H9 (cell line): Measurements from ENCODE around the gene FEV. TPM values are rescaled to one million over a fixed set of nuclear protein-coding genes. Genes with fewer than 3 reads are reported as not detected.

Experiments used
- DNase-seq: peaks from one replicate; pipeline ENCODE4 v3.0.0-alpha.2; 2017
- H2AFZ ChIP-seq: one replicate; pipeline ENCODE4 v1.6.1; 2013; ENCODE audit warnings: mild to moderate bottlenecking, low read length, control low read depth, moderate library complexity
- H2AK5ac ChIP-seq: 2 replicates; pipeline ENCODE4 v1.6.1; 2013; ENCODE audit warnings: low read length, control low read depth, mixed read lengths; ENCODE audit not compliant: insufficient read length
- H2BK120ac ChIP-seq: one replicate; pipeline ENCODE4 v1.6.1; 2013; ENCODE audit warnings: low read depth, mild to moderate bottlenecking, low read length, control low read depth, inconsistent platforms; ENCODE audit not compliant: poor library complexity, severe bottlenecking
- H2BK12ac ChIP-seq: 2 replicates; pipeline ENCODE4 v1.6.1; 2013; ENCODE audit warnings: low read length, control low read depth, mixed read lengths, low read depth; ENCODE audit not compliant: insufficient read length
- H2BK15ac ChIP-seq: 2 replicates; pipeline ENCODE4 v1.6.1; 2013; ENCODE audit warnings: low read depth, low read length, control low read depth
- H2BK20ac ChIP-seq: one replicate; pipeline ENCODE4 v1.6.1; 2013; ENCODE audit warnings: low read depth, mild to moderate bottlenecking, low read length, control low read depth, inconsistent platforms; ENCODE audit not compliant: poor library complexity, severe bottlenecking
- H2BK5ac ChIP-seq: 2 replicates; pipeline ENCODE4 v1.6.1; 2013; ENCODE audit warnings: low read length, control low read depth, mixed read lengths; ENCODE audit not compliant: insufficient read length
- H3K14ac ChIP-seq: 2 replicates; pipeline ENCODE4 v1.6.1; 2013; ENCODE audit warnings: low read length, control low read depth; ENCODE audit not compliant: insufficient read depth
- H3K18ac ChIP-seq: 2 replicates; pipeline ENCODE4 v1.6.1; 2013; ENCODE audit warnings: low read depth, mild to moderate bottlenecking, mixed read lengths, low read length, control low read depth; ENCODE audit not compliant: insufficient read length
- H3K23ac ChIP-seq: 2 replicates; pipeline ENCODE4 v1.6.1; 2013; ENCODE audit warnings: low read length, control low read depth, mixed read lengths, low read depth; ENCODE audit not compliant: insufficient read length
- H3K23me2 ChIP-seq: 2 replicates; pipeline ENCODE4 v1.6.1; 2013; ENCODE audit warnings: low read depth, mild to moderate bottlenecking, mixed read lengths, low read length, control low read depth; ENCODE audit not compliant: insufficient read length, poor library complexity, severe bottlenecking
- H3K27ac ChIP-seq: 2 replicates; pipeline ENCODE4 v1.5.1; 2013; ENCODE audit warnings: low read length, control low read depth, mixed read lengths, low read depth; ENCODE audit not compliant: insufficient read length
- H3K27me3 ChIP-seq: 2 replicates; pipeline ENCODE4 v1.6.1; 2013; ENCODE audit warnings: low read length, control low read depth, inconsistent platforms; ENCODE audit not compliant: insufficient read depth
- H3K4ac ChIP-seq: 2 replicates; pipeline ENCODE4 v1.6.1; 2013; ENCODE audit warnings: low read depth, mild to moderate bottlenecking, control low read depth, inconsistent platforms, low read length, moderate library complexity
- H3K4me1 ChIP-seq: 2 replicates; pipeline ENCODE4 v1.6.1; 2013; ENCODE audit warnings: low read length, control low read depth, inconsistent platforms; ENCODE audit not compliant: insufficient read depth
- H3K4me2 ChIP-seq: 2 replicates; pipeline ENCODE4 v1.6.1; 2013; ENCODE audit warnings: low read length, control low read depth, mixed read lengths; ENCODE audit not compliant: insufficient read length, insufficient read depth
- H3K56ac ChIP-seq: 2 replicates; pipeline ENCODE4 v1.6.1; 2013; ENCODE audit warnings: low read depth, mild to moderate bottlenecking, mixed read lengths, low read length, control low read depth; ENCODE audit not compliant: insufficient read length
- H3K79me1 ChIP-seq: 2 replicates; pipeline ENCODE4 v1.6.1; 2013; ENCODE audit warnings: low read depth, mild to moderate bottlenecking, moderate library complexity, low read length, control low read depth, inconsistent platforms; ENCODE audit not compliant: insufficient read depth, poor library complexity, severe bottlenecking
- H3K79me2 ChIP-seq: 2 replicates; pipeline ENCODE4 v1.6.1; 2013; ENCODE audit warnings: low read length, control low read depth, inconsistent platforms; ENCODE audit not compliant: insufficient read depth
- H3K9ac ChIP-seq: 2 replicates; pipeline ENCODE4 v1.6.1; 2013; ENCODE audit warnings: low read length, control low read depth, mixed read lengths; ENCODE audit not compliant: insufficient read length; ENCODE audit errors: extremely low read depth
- H3K9me3 ChIP-seq: one replicate; pipeline ENCODE4 v1.6.1; 2013; ENCODE audit warnings: low read depth, low read length, inconsistent platforms; ENCODE audit not compliant: control insufficient read depth
- H3T11ph ChIP-seq: one replicate; pipeline ENCODE4 v1.6.1; 2013; ENCODE audit warnings: mild to moderate bottlenecking, low read length, control low read depth, inconsistent platforms
- H4K20me1 ChIP-seq: one replicate; pipeline ENCODE4 v1.6.1; 2013; ENCODE audit not compliant: control insufficient read depth, insufficient read length, insufficient read depth
- H4K5ac ChIP-seq: 2 replicates; pipeline ENCODE4 v1.6.1; 2013; ENCODE audit warnings: low read depth, mild to moderate bottlenecking, mixed read lengths, low read length, control low read depth; ENCODE audit not compliant: insufficient read length
- H4K8ac ChIP-seq: replicated peaks from 2 replicates; pipeline ENCODE4 v1.6.1; 2013; ENCODE audit warnings: low read length, control low read depth, mixed read lengths, low read depth; ENCODE audit not compliant: insufficient read length
- H4K91ac ChIP-seq: 2 replicates; pipeline ENCODE4 v1.6.1; 2013; ENCODE audit warnings: low read depth, mild to moderate bottlenecking, moderate library complexity, mixed read lengths, low read length, control low read depth; ENCODE audit not compliant: insufficient read length
- H3K27ac Mint-ChIP-seq, 3 experiments: 2 replicates in 2 of 3; 3 replicates in 1 of 3; pipeline ENCODE4 v1.8.0; 2020 to 2021; ENCODE audit warnings: mixed read lengths in 3 of 3, mild to moderate bottlenecking in 1 of 3, moderate library complexity in 1 of 3
- H3K27me3 Mint-ChIP-seq: 2 replicates; pipeline ENCODE4 v1.8.0; 2021; ENCODE audit warnings: low read depth, mild to moderate bottlenecking, moderate library complexity, mixed read lengths
- H3K36me3 Mint-ChIP-seq, 3 experiments: 2 replicates in 2 of 3; 3 replicates in 1 of 3; pipeline ENCODE4 v1.8.0; 2020 to 2021; ENCODE audit warnings: low read depth in 3 of 3, mixed read lengths in 3 of 3; ENCODE audit not compliant: insufficient read depth in 1 of 3
- H3K4me1 Mint-ChIP-seq, 2 experiments: 2 replicates each; pipeline ENCODE4 v1.8.0; 2020; ENCODE audit warnings: mixed read lengths in 2 of 2
- H3K4me3 Mint-ChIP-seq, 2 experiments: 2 replicates in 1 of 2; 3 replicates in 1 of 2; pipeline ENCODE4 v1.8.0; 2020 to 2021; ENCODE audit warnings: mild to moderate bottlenecking in 2 of 2, mixed read lengths in 2 of 2, moderate library complexity in 1 of 2
- H3K9me3 Mint-ChIP-seq, 2 experiments: 2 replicates in 1 of 2; 3 replicates in 1 of 2; pipeline ENCODE4 v1.8.0; 2020; ENCODE audit warnings: mild to moderate bottlenecking in 2 of 2, mixed read lengths in 2 of 2, moderate library complexity in 1 of 2
- CTCF ChIP-seq: fragments of 200-600 bp; sonication (generic); conservative IDR thresholded peaks from 3 replicates; pipeline ENCODE4 v1.8.0; 2021; ENCODE audit warnings: antibody characterized with exemption, mild to moderate bottlenecking
- WGBS: extraction: QIAGEN DNeasy Blood & Tissue Kit; methylation state at CpG from one replicate; pipeline ENCODE4 v1.1.7; 2013; ENCODE audit warnings: missing lambda C conversion rate, low lambda C conversion rate, mixed read lengths; ENCODE audit not compliant: insufficient read length; ENCODE audit errors: extremely low coverage; 5-methylcytosine and 5-hydroxymethylcytosine counted together
- total RNA-seq: library from RNA; stranded (reverse); gene quantifications from 2 replicates; pipeline ENCODE4 v1.2.1, GENCODE V29; 2021

Gene FEV
- total RNA-seq, 1 experiment from 2014 or later, result not detected

GRCh38 chr2:218975060-218975777 lies 9.8 kb downstream of the FEV start:
- peaks cover 88% of the 10 kb centered on the region for H3K27me3 Mint-ChIP-seq
- peaks cover 10% of the 10 kb centered on the region for H3K27me3 ChIP-seq
- DNase-seq, result no peak

More at GRCh38 chr2:218975060-218975777, 9.8 kb downstream of the FEV start:
- WGBS, result no CpG with 5 or more reads among the region's 4 CpGs
- Mint-ChIP-seq H3K27ac (no peak overlapping the region), H3K9me3 (no peaks in the 10 kb centered on the region; a peak in 1 of 5 replicates), H3K4me1 (peaks cover 0 to 10% of the 10 kb centered on the region in 2 experiments; a peak in 2 of 4 replicates), H3K36me3 (no peaks in the 10 kb centered on the region), H3K4me3 (no peak overlapping the region)
- Histone ChIP-seq H2AK5ac (no peak overlapping the region), H2BK5ac (no peak overlapping the region), H3K9me3 (no peaks in the 10 kb centered on the region), H2BK120ac (no peak overlapping the region), H3K4me2 (no peak overlapping the region), H2BK12ac (no peak overlapping the region), H3K79me1 (no peaks in the 10 kb centered on the region), H3K23me2 (no peaks in the 10 kb centered on the region), H3T11ph (no peak overlapping the region), H4K5ac (no peak overlapping the region), H2AFZ (no peak overlapping the region), H3K14ac (no peak overlapping the region), H3K23ac (no peak overlapping the region), H3K9ac (no peak overlapping the region), H4K8ac (no peak overlapping the region), H2BK20ac (no peak overlapping the region), H3K56ac (no peak overlapping the region), H3K79me2 (no peaks in the 10 kb centered on the region), H3K18ac (no peak overlapping the region), H4K20me1 (no peaks in the 10 kb centered on the region), H3K4me1 (no peaks in the 10 kb centered on the region), H3K4ac (no peak overlapping the region), H2BK15ac (no peak overlapping the region), H3K27ac (no peak overlapping the region), H4K91ac (no peak overlapping the region)
- TF ChIP-seq CTCF, result no peak
